Ishikawa (cell line): ENCODE data around the gene RAD23B.

Experiments used
- EP300 ChIP-seq: IDR thresholded peaks from 2 replicates; pipeline ENCODE4 v1.6.1; 2012; ENCODE audit warnings: borderline replicate concordance
- USF1 ChIP-seq: IDR thresholded peaks from 2 replicates; pipeline ENCODE4 v1.6.1; 2012
- TF ChIP-seq, protein P1 (sequence below): IDR thresholded peaks from 2 replicates; pipeline ENCODE4 v1.6.1; 2012

- TF ChIP-seq EP300: no peak
- no peak for TF ChIP-seq USF1
- TF ChIP-seq, protein P1, sequence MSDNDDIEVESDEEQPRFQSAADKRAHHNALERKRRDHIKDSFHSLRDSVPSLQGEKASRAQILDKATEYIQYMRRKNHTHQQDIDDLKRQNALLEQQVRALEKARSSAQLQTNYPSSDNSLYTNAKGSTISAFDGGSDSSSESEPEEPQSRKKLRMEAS: no peak
These were observed 31.7 kb downstream of the RAD23B start for GRCh38 chr9:107314763-107315162.
